Trophoblast cell (in vitro differentiated cells and primary cell): ENCODE results near the gene C1orf53.

Experiments
- DNase-seq, 2 donors: peaks; one replicate each; pipeline ENCODE4 v3.0.0-alpha.2; 2016
- H2AFZ ChIP-seq: 2 replicates; pipeline ENCODE4 v1.6.1; 2013; ENCODE audit warnings: low read length, moderate library complexity, mild to moderate bottlenecking; ENCODE audit not compliant: insufficient read depth, poor library complexity
- H2AK5ac ChIP-seq: 2 replicates; pipeline ENCODE4 v1.6.1; 2013; ENCODE audit warnings: mild to moderate bottlenecking, low read length
- H2BK120ac ChIP-seq: 2 replicates; pipeline ENCODE4 v1.6.1; 2013; ENCODE audit warnings: low read length, mild to moderate bottlenecking, moderate library complexity; ENCODE audit not compliant: insufficient read depth, poor library complexity
- H2BK12ac ChIP-seq: 2 replicates; pipeline ENCODE4 v1.6.1; 2013; ENCODE audit warnings: mild to moderate bottlenecking, low read length, moderate library complexity
- H2BK5ac ChIP-seq: 2 replicates; pipeline ENCODE4 v1.6.1; 2013; ENCODE audit warnings: low read length, low read depth, moderate library complexity, mild to moderate bottlenecking; ENCODE audit not compliant: poor library complexity
- H3K14ac ChIP-seq: 2 replicates; pipeline ENCODE4 v1.6.1; 2013; ENCODE audit warnings: mild to moderate bottlenecking, low read length
- H3K18ac ChIP-seq: 2 replicates; pipeline ENCODE4 v1.6.1; 2013; ENCODE audit warnings: mild to moderate bottlenecking, low read length
- H3K23ac ChIP-seq: 2 replicates; pipeline ENCODE4 v1.6.1; 2013; ENCODE audit warnings: low read length
- H3K27ac ChIP-seq: 2 replicates; pipeline ENCODE4 v1.5.1; 2013; ENCODE audit warnings: low read depth, mild to moderate bottlenecking, inconsistent platforms, low read length, moderate library complexity
- H3K27me3 ChIP-seq: 2 replicates; pipeline ENCODE4 v1.6.1; 2013; ENCODE audit warnings: inconsistent platforms, mild to moderate bottlenecking, low read length, moderate library complexity; ENCODE audit not compliant: insufficient read depth
- H3K36me3 ChIP-seq, 2 experiments: 1 replicate in 1 of 2; 2 replicates in 1 of 2; pipeline ENCODE4 v1.6.1; 2013; ENCODE audit warnings: low read length in 2 of 2, mild to moderate bottlenecking in 2 of 2, moderate library complexity in 1 of 2; ENCODE audit not compliant: insufficient read depth in 2 of 2, control insufficient read depth in 1 of 2
- H3K4ac ChIP-seq: 2 replicates; pipeline ENCODE4 v1.6.1; 2013; ENCODE audit warnings: low read depth, mild to moderate bottlenecking, low read length, moderate library complexity
- H3K4me1 ChIP-seq, 2 experiments: 1 replicate in 1 of 2; 2 replicates in 1 of 2; pipeline ENCODE4 v1.6.1; 2013; ENCODE audit warnings: low read length in 2 of 2, mild to moderate bottlenecking in 2 of 2, moderate library complexity in 1 of 2; ENCODE audit not compliant: insufficient read depth in 2 of 2, control insufficient read depth in 1 of 2
- H3K4me2 ChIP-seq: 2 replicates; pipeline ENCODE4 v1.6.1; 2013; ENCODE audit warnings: inconsistent platforms, mild to moderate bottlenecking, low read length, moderate library complexity
- H3K4me3 ChIP-seq: 2 replicates; pipeline ENCODE4 v1.5.1; 2013; ENCODE audit warnings: mild to moderate bottlenecking, low read depth, low read length, inconsistent platforms
- H3K79me1 ChIP-seq: one replicate; pipeline ENCODE4 v1.6.1; 2013; ENCODE audit warnings: low read length
- H3K79me2 ChIP-seq: 2 replicates; pipeline ENCODE4 v1.6.1; 2013; ENCODE audit warnings: low read length, mild to moderate bottlenecking; ENCODE audit not compliant: control insufficient read depth, insufficient read depth, poor library complexity
- H3K9ac ChIP-seq: 2 replicates; pipeline ENCODE4 v1.6.1; 2013; ENCODE audit warnings: mild to moderate bottlenecking, low read length
- H3K9me3 ChIP-seq: 2 replicates; pipeline ENCODE4 v1.6.1; 2013; ENCODE audit warnings: low read depth, mild to moderate bottlenecking, control low read depth, inconsistent platforms, low read length; ENCODE audit not compliant: insufficient read depth
- H4K12ac ChIP-seq: 2 replicates; pipeline ENCODE4 v1.6.1; 2013; ENCODE audit warnings: low read depth, mild to moderate bottlenecking, low read length, moderate library complexity
- H4K8ac ChIP-seq: 2 replicates; pipeline ENCODE4 v1.6.1; 2013; ENCODE audit warnings: low read depth, mild to moderate bottlenecking, low read length, moderate library complexity
- H4K91ac ChIP-seq: one replicate; pipeline ENCODE4 v1.6.1; 2013; ENCODE audit warnings: low read depth, mild to moderate bottlenecking, low read length, moderate library complexity
- WGBS: extraction: QIAGEN DNeasy Blood & Tissue Kit; methylation state at CpG from one replicate; pipeline ENCODE4 v1.1.7; 2013; ENCODE audit warnings: missing lambda C conversion rate; ENCODE audit not compliant: insufficient read length, insufficient coverage; ENCODE audit errors: extremely low coverage; 5-methylcytosine and 5-hydroxymethylcytosine counted together

Gene C1orf53

GRCh38 chr1:197910120-197910991 lies 7.9 kb downstream of the C1orf53 start:
- no peak overlapping the region for H3K14ac ChIP-seq

GRCh38 chr1:197911111-197911856 lies 8.9 kb downstream of the C1orf53 start:
- Histone ChIP-seq H3K79me2 (no peaks in the 10 kb centered on the region), H2BK120ac (no peak overlapping the region), H3K4me1 (no peaks in the 10 kb centered on the region), H4K12ac (no peak overlapping the region), H4K8ac (no peak overlapping the region), H2AK5ac (no peak overlapping the region), H3K27me3 (peaks cover 89% of the 10 kb centered on the region), H4K91ac (no peak overlapping the region), H3K9me3 (no peaks in the 10 kb centered on the region), H2AFZ (no peak overlapping the region), H2BK12ac (no peak overlapping the region), H3K4me2 (no peak overlapping the region), H3K4me3 (no peak overlapping the region), H3K9ac (no peak overlapping the region), H3K14ac (no peak overlapping the region), H3K27ac (no peak overlapping the region), H3K18ac (no peak overlapping the region), H3K36me3 (no peaks in the 10 kb centered on the region), H2BK5ac (no peak overlapping the region), H3K79me1 (no peaks in the 10 kb centered on the region), H3K23ac (no peak overlapping the region), H3K4ac (no peak overlapping the region)
- no CpG with 5 or more reads among the region's 47 CpGs for WGBS
- DNase-seq = no peak

More at GRCh38 chr1:197910120-197910991, 7.9 kb downstream of the C1orf53 start:
- H3K23ac ChIP-seq = no peak overlapping the region
- no peak overlapping the region for H2BK120ac ChIP-seq
- no peak overlapping the region for H4K12ac ChIP-seq
- no peaks in the 10 kb centered on the region for H3K79me1 ChIP-seq
- no peak overlapping the region for H3K9ac ChIP-seq
- H3K4me2 ChIP-seq = no peak overlapping the region
- no peaks in the 10 kb centered on the region for H3K36me3 ChIP-seq
- no peak overlapping the region for H3K4me3 ChIP-seq
- H3K27ac ChIP-seq = no peak overlapping the region
- no peak overlapping the region for H3K18ac ChIP-seq
- no peak overlapping the region for H3K4ac ChIP-seq
- peaks cover 80% of the 10 kb centered on the region for H3K27me3 ChIP-seq
- H4K8ac ChIP-seq = no peak overlapping the region
- H3K79me2 ChIP-seq = no peaks in the 10 kb centered on the region
- no peak for DNase-seq
- no CpG with 5 or more reads among the region's 37 CpGs for WGBS
- no peak overlapping the region for H2AFZ ChIP-seq
- H3K9me3 ChIP-seq = no peaks in the 10 kb centered on the region
- no peak overlapping the region for H4K91ac ChIP-seq
- H2BK5ac ChIP-seq = no peak overlapping the region
- H3K4me1 ChIP-seq = no peaks in the 10 kb centered on the region
- no peak overlapping the region for H2AK5ac ChIP-seq
- no peak overlapping the region for H2BK12ac ChIP-seq

- no peak overlapping the region for H2AFZ ChIP-seq
- H3K4me3 ChIP-seq = no peak overlapping the region
- H2BK5ac ChIP-seq = no peak overlapping the region
- no peak overlapping the region for H2AK5ac ChIP-seq
- H3K4ac ChIP-seq = no peak overlapping the region
- H3K18ac ChIP-seq = no peak overlapping the region
- H2BK120ac ChIP-seq = no peak overlapping the region
- H3K27me3 ChIP-seq = peaks cover 97% of the 10 kb centered on the region
- peak overlapping the region; percentile 2 for H3K4me2 ChIP-seq
- no peak overlapping the region for H3K14ac ChIP-seq
- H3K23ac ChIP-seq = no peak overlapping the region
- no peaks in the 10 kb centered on the region for H3K79me2 ChIP-seq
- H4K91ac ChIP-seq = no peak overlapping the region
- H3K4me1 ChIP-seq = no peaks in the 10 kb centered on the region
- no CpG with 5 or more reads among the region's 46 CpGs for WGBS
- no peaks in the 10 kb centered on the region for H3K79me1 ChIP-seq
- no peak overlapping the region for H3K27ac ChIP-seq
- H2BK12ac ChIP-seq = no peak overlapping the region
- no peak overlapping the region for H4K8ac ChIP-seq
- no peak overlapping the region for H4K12ac ChIP-seq
- H3K9ac ChIP-seq = no peak overlapping the region
- DNase-seq = no peak
- no peaks in the 10 kb centered on the region for H3K9me3 ChIP-seq
- no peaks in the 10 kb centered on the region for H3K36me3 ChIP-seq
These were observed 9.6 kb downstream of the C1orf53 start for GRCh38 chr1:197911857-197912696.

GRCh38 chr1:197912739-197913494 lies 10.5 kb downstream of the C1orf53 start:
- H3K27ac ChIP-seq = no peak overlapping the region
- no peak overlapping the region for H3K23ac ChIP-seq
- H2AK5ac ChIP-seq = no peak overlapping the region
- no peak for DNase-seq
- H3K27me3 ChIP-seq = peaks cover 99% of the 10 kb centered on the region
- no peak overlapping the region for H2AFZ ChIP-seq
- no peak overlapping the region for H3K9ac ChIP-seq
- no peak overlapping the region for H4K8ac ChIP-seq
- peaks cover 0 to under 1% of the 10 kb centered on the region in 2 experiments for H3K4me1 ChIP-seq
- H3K9me3 ChIP-seq = no peaks in the 10 kb centered on the region
- no peak overlapping the region for H4K12ac ChIP-seq
- no peak overlapping the region for H3K4ac ChIP-seq
- H4K91ac ChIP-seq = no peak overlapping the region
- no peak overlapping the region for H3K4me2 ChIP-seq
- H3K79me2 ChIP-seq = no peaks in the 10 kb centered on the region
- H2BK5ac ChIP-seq = no peak overlapping the region
- no peak overlapping the region for H3K18ac ChIP-seq
- no peak overlapping the region for H2BK120ac ChIP-seq
- H3K79me1 ChIP-seq = no peaks in the 10 kb centered on the region
- no peak overlapping the region for H2BK12ac ChIP-seq
- no peak overlapping the region for H3K4me3 ChIP-seq
- no peaks in the 10 kb centered on the region for H3K36me3 ChIP-seq
- H3K14ac ChIP-seq = no peak overlapping the region
- WGBS = no CpG with 5 or more reads among the region's 32 CpGs
